Right lobe of liver (tissue), 6 donors: ENCODE results near the gene VSX1. TPM values are rescaled to one million over a fixed set of nuclear protein-coding genes. Genes with fewer than 3 reads are reported as not detected.
A peak's percentile ranks its signal among the peaks of the same experiment; 100 is the strongest.

Experiments used
- ATAC-seq, 4 donors: fragments of 200-7000 bp; cut with Tn5 transposase; one replicate each; pipeline ENCODE4 v1.9.1; 2020; ENCODE audit warnings: mild to moderate bottlenecking in 4 of 4, moderate library complexity in 4 of 4
- DNase-seq, 3 donors: peaks; one replicate each; pipeline ENCODE4 v3.0.0-alpha.2; 2020
- H3K27ac ChIP-seq, 3 donors: fragments of 200-600 bp; one replicate each; pipeline ENCODE4 v1.8.0; 2022
- H3K27me3 ChIP-seq, 2 donors: fragments of 200-600 bp; one replicate each; pipeline ENCODE4 v1.8.0; 2022
- H3K36me3 ChIP-seq, 4 donors: fragments of 200-600 bp; sonication (generic) in 1 of 4; one replicate each; pipeline versions ENCODE4 v1.5.1 to v1.8.0; 2017 to 2022; ENCODE audit warnings: control low read depth in 1 of 4
- H3K4me1 ChIP-seq, 4 donors: fragments of 200-600 bp; sonication (generic) in 1 of 4; one replicate each; pipeline versions ENCODE4 v1.5.1 to v1.8.0; 2017 to 2022; ENCODE audit warnings: control low read depth in 1 of 4
- H3K4me3 ChIP-seq, 3 donors: fragments of 200-600 bp; one replicate each; pipeline ENCODE4 v1.8.0; 2022
- H3K9me3 ChIP-seq, 4 donors: fragments of 200-600 bp; sonication (generic) in 1 of 4; one replicate each; pipeline versions ENCODE4 v1.5.1 to v1.8.0; 2017 to 2022; ENCODE audit warnings: control low read depth in 1 of 4
- POLR2A ChIP-seq: fragments of 450-650 bp; IDR thresholded peaks from one replicate; pipeline ENCODE4 v1.6.1; 2017; ENCODE audit warnings: antibody characterized with exemption, mild to moderate bottlenecking
- WGBS: methylation state at CpG from one replicate; pipeline ENCODE4 v1.1.6; 2018; ENCODE audit warnings: low coverage, low lambda C conversion rate; ENCODE audit not compliant: insufficient coverage; ENCODE audit errors: missing lambda C conversion rate; 5-methylcytosine and 5-hydroxymethylcytosine counted together
- intact Hi-C, 2 donors: fragments of 100-400 bp; cut with DNase I; formaldehyde crosslinking; loops; one replicate each; pipeline versions ENCODE4 v1.11.2 to v1.14.1; 2022
- long read RNA-seq: library from polyadenylated mRNA; unstranded; transcript quantifications from one replicate; pipeline ENCODE4 v2.0.0, GENCODE V29; 2019
- total RNA-seq, 6 experiments: library from RNA; depleted of rRNA in 2 of 6; stranded (reverse); fragments of >200 nt in 2 of 6; fragmentation: NEBNext Ultra II Directional in 3 of 6; extraction: Animal tissue kit (Norgen Biotek cat#: 25700) in 3 of 6; gene quantifications; one replicate each; pipeline versions ENCODE4 v1.1.0 to v1.2.4, GENCODE V29; 2016 to 2023
- TF ChIP-seq, protein P1 (sequence below), 4 donors: fragments of 200-600 bp in 3 of 4; fragments of 450-650 bp in 1 of 4; IDR thresholded peaks; one replicate each; pipeline versions ENCODE4 v1.5.1 to v1.8.0; 2016 to 2022; ENCODE audit warnings: antibody characterized with exemption in 4 of 4, mild to moderate bottlenecking in 2 of 4
- donor health status: DM: no; HTN: yes; CAD: no.
- donor health status: DM: no; HTN: no; CAD: no.
- donor health status: DM: no; HTN: no; CAD: no.
- donor health status: DM: no; HTN: yes; CAD: no.
- donor health status: DM: no; HTN: yes; CAD: no.

VSX1 gene
- total RNA-seq = under 1 TPM in 2 of 6 experiments, not detected in 4; 0.25 to 0.73 TPM
- long read RNA-seq = 0 reads

DNA sequence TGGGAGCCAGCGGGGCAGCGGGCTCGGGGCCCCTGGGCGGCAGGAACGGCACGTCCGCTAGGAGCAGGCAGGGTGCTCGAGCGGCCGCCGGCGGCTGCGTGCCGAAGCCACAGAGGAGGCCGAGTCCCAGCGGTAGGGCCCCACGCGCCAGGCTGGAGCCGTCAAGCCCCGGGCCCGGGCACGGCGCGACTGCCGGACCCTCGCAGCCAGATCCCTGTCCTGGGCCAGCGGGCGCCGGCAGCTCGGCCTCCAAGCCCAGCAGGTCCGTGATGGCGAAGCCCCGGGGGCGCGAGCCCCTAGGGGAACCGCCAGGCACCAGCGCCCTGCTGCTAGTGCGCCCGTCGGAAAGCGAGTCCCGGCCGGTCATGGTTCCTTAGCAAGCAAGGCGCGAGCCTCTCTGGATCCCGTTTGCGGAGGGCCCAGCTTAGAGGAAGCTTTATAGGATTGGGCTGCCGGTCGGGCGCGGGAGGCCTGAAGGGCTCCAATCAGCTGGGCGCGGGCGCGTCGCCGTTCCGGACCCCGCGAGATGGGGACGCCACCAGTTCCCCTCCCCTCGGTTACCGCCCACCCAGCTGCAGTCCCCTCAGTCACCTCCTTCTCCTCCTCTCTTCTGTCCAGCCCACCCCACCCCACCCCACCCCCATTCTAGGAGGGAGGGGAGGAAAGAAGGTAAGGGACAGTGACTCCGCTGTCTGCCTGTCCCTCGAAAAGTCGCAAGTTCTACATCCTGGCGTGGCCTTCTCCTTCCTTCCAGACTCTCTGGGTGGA lies at the start of gene VSX1:
Gene VSX1 (minus strand): TSS at position 412 of the 768 bp plus-strand sequence. CDS start 45 bp downstream, at position 367.
- intact Hi-C loops = loop anchor here in 1 of 2 donors (10.0 kb wide), 1 partner anchor 103 kb away; no protein-coding TSS in a partner anchor
- WGBS = 16% methylated on average over 8 of the region's 67 CpGs
- ATAC-seq = no peak

DNA sequence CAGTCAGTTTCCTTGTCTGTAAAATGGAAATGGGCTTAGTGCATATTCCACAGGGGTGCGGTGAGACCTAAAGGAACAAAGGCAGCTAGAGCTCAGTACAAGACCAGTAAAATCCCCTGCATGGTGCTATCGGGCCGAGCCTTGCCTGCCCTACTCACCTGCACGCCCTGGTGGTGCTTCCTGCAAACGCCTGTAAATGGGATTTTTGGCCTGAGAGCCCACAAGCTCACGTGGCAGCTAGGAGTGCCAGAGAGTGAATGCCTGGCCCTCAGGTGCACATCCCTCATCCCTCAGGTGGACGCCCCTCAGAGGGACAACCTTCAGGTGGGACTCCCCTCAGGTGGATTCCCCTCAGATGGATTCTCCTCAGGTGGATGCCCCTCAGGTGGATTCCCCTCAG lies 48.0 kb upstream of the VSX1 start:
- intact Hi-C loops = loop anchor here in 1 of 2 donors (10.0 kb wide), 1 partner anchor 165 kb away; no protein-coding TSS in a partner anchor
- Histone ChIP-seq H3K9me3 (no peaks in the 10 kb centered on the region), H3K27me3 (no peaks in the 10 kb centered on the region), H3K36me3 (no peaks in the 10 kb centered on the region), H3K4me1 (no peaks in the 10 kb centered on the region), H3K27ac (no peak overlapping the region), H3K4me3 (no peak overlapping the region)
- DNase-seq = no peak
- no peak for ATAC-seq
- TF ChIP-seq, protein P1, sequence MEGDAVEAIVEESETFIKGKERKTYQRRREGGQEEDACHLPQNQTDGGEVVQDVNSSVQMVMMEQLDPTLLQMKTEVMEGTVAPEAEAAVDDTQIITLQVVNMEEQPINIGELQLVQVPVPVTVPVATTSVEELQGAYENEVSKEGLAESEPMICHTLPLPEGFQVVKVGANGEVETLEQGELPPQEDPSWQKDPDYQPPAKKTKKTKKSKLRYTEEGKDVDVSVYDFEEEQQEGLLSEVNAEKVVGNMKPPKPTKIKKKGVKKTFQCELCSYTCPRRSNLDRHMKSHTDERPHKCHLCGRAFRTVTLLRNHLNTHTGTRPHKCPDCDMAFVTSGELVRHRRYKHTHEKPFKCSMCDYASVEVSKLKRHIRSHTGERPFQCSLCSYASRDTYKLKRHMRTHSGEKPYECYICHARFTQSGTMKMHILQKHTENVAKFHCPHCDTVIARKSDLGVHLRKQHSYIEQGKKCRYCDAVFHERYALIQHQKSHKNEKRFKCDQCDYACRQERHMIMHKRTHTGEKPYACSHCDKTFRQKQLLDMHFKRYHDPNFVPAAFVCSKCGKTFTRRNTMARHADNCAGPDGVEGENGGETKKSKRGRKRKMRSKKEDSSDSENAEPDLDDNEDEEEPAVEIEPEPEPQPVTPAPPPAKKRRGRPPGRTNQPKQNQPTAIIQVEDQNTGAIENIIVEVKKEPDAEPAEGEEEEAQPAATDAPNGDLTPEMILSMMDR (IDR thresholded peaks at IDR 0.05) = no peak
- TF ChIP-seq POLR2A = no peak
- WGBS = no CpG with 5 or more reads among the region's 7 CpGs

More for the DNA sequence above, at the start of gene VSX1:
- Histone ChIP-seq H3K27me3 (peaks cover 21 to 33% of the 10 kb centered on the region in 2 donors), H3K36me3 (no peaks in the 10 kb centered on the region), H3K4me3 (no peak within 1 kb of the TSS), H3K9me3 (no peaks in the 10 kb centered on the region), H3K4me1 (peaks cover 0 to 11% (median 5%) of the 10 kb centered on the region in 4 donors), H3K27ac (no peak within 1 kb of the TSS)
- DNase-seq = no peak
- TF ChIP-seq, protein P1 (IDR thresholded peaks at IDR 0.05) = no peak
- TF ChIP-seq POLR2A = no peak

DNA sequence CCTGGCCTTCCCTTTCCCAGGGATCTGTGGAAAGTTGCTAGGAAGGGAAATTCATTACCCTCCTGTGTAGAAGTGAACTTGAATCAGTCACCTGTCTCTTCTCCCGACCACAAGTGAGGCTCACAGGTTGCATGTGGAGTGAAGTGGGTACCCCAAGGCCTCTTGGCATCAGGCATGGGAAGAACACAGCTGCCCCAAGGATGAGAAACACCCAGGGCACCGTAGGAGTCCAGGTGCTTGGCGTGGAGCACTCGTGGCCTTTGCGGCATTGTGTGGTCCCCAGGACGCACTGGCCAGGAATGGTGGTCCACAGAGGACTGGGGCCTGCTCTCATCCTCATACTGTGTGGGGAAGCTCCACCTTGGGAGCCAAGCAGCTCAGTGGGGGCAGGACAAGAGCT lies 47.5 kb upstream of the VSX1 start:
- Histone ChIP-seq H3K27ac (no peak overlapping the region), H3K4me1 (no peaks in the 10 kb centered on the region), H3K4me3 (no peak overlapping the region), H3K36me3 (no peaks in the 10 kb centered on the region), H3K9me3 (no peaks in the 10 kb centered on the region), H3K27me3 (no peaks in the 10 kb centered on the region)
- 60% methylated on average over 1 of the region's 6 CpGs for WGBS
- ATAC-seq (no peak), DNase-seq (no peak)
- intact Hi-C loops = no loop called here
- TF ChIP-seq POLR2A = no peak
- TF ChIP-seq, protein P1 (IDR thresholded peaks at IDR 0.05) = no peak

DNA sequence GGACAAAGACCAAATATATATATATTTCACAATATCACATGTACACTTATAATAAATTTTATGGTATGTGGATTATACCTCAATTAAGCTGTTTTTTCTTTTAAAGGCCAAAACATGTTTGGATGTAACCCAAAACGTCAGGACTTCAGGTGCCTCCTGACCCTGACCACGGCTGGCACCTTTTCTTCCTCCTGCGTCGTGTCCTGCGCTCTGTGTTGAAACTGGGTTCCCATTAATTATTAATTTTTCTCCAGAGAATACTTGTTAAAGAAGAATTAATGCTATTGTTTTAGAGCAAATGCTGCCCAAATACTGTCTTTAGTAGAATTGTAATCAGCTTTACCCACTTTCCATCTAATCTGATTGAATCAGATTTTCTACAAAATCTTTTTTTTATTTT lies 46.7 kb upstream of the VSX1 start:
- peak in 1 of 4 donors; percentile 40 for ATAC-seq

More for the DNA sequence above, 46.7 kb upstream of the VSX1 start:
- TF ChIP-seq POLR2A = no peak
- TF ChIP-seq, protein P1 (IDR thresholded peaks at IDR 0.05) = no peak
- 27% methylated on average over 5 of the region's 5 CpGs for WGBS
- Histone ChIP-seq H3K27ac (no peak overlapping the region), H3K9me3 (no peaks in the 10 kb centered on the region), H3K27me3 (no peaks in the 10 kb centered on the region), H3K4me3 (no peak overlapping the region), H3K4me1 (no peaks in the 10 kb centered on the region), H3K36me3 (no peaks in the 10 kb centered on the region)
- DNase-seq = no peak
- intact Hi-C loops = no loop called here
